IMR-90 (cell line): ENCODE data around the gene TSPAN14. TPM values are rescaled to one million over a fixed set of nuclear protein-coding genes. Genes with fewer than 3 reads are reported as not detected.

ENCODE experiments used
- ATAC-seq: fragments of 200-7000 bp; cut with Tn5 transposase; 2 replicates; pipeline ENCODE4 v1.9.1; 2020; ENCODE audit warnings: low read depth, mild to moderate bottlenecking, moderate library complexity
- BruUV-seq: library from RNA; stranded (reverse); fragments of 400-500 nt; replicated peaks from 2 replicates; lab custom pipeline; 2021; lab: Mats Ljungman, UMichigan
- CTCF ChIA-PET: fragments of 300-600 bp; formaldehyde crosslinking; extraction: SDS; loops from one replicate; lab custom pipeline; 2021; ENCODE audit warnings: antibody characterized with exemption; lab: Yijun Ruan, JAX
- POLR2A ChIA-PET: fragments of 300-600 bp; sonication (Branson Sonifier 250); formaldehyde crosslinking; loops from one replicate; lab custom pipeline; 2022; ENCODE audit warnings: antibody characterized with exemption; ENCODE audit not compliant: unreplicated experiment; lab: Charles Lee
- DNase-seq: peaks from one replicate; pipeline ENCODE4 v3.0.0; 2013
- H2AFZ ChIP-seq: replicated peaks from 2 replicates; pipeline ENCODE3; 2013; ENCODE audit warnings: low read length, mild to moderate bottlenecking; ENCODE audit not compliant: poor library complexity
- H2AK5ac ChIP-seq: 2 replicates; pipeline ENCODE4 v1.6.1; 2013; ENCODE audit warnings: low read depth, low read length, inconsistent platforms
- H2AK9ac ChIP-seq: replicated peaks from 2 replicates; pipeline ENCODE3; 2013; ENCODE audit warnings: mild to moderate bottlenecking, low read depth, low read length, moderate library complexity; ENCODE audit not compliant: poor library complexity
- H2BK120ac ChIP-seq: 2 replicates; pipeline ENCODE4 v1.6.1; 2013; ENCODE audit warnings: low read depth, low read length, inconsistent platforms
- H2BK15ac ChIP-seq: 3 replicates; pipeline ENCODE4 v1.6.1; 2013; ENCODE audit warnings: low read depth, low read length, inconsistent platforms
- H2BK20ac ChIP-seq: 2 replicates; pipeline ENCODE4 v1.6.1; 2013; ENCODE audit warnings: low read depth, mild to moderate bottlenecking, inconsistent platforms, low read length, moderate library complexity
- H2BK5ac ChIP-seq: 2 replicates; pipeline ENCODE4 v1.6.1; 2013; ENCODE audit warnings: mild to moderate bottlenecking, low read depth, low read length, inconsistent platforms; ENCODE audit not compliant: poor library complexity, severe bottlenecking
- H3K14ac ChIP-seq: replicated peaks from 2 replicates; pipeline ENCODE4 v1.6.1; 2013; ENCODE audit warnings: low read depth, low read length, inconsistent platforms
- H3K18ac ChIP-seq: 2 replicates; pipeline ENCODE4 v1.6.1; 2013; ENCODE audit warnings: low read depth, low read length, control low read depth
- H3K23ac ChIP-seq: 2 replicates; pipeline ENCODE4 v1.6.1; 2013; ENCODE audit warnings: low read depth, low read length, inconsistent platforms
- H3K27ac ChIP-seq: 2 replicates; pipeline ENCODE4 v1.5.1; 2013; ENCODE audit warnings: mild to moderate bottlenecking, control low read depth, low read length; ENCODE audit not compliant: insufficient read depth
- H3K27me3 ChIP-seq: 2 replicates; pipeline ENCODE4 v1.6.1; 2013; ENCODE audit warnings: low read length; ENCODE audit not compliant: control insufficient read depth, insufficient read depth
- H3K36me3 ChIP-seq: 2 replicates; pipeline ENCODE4 v1.6.1; 2013; ENCODE audit warnings: low read length, mixed read lengths; ENCODE audit not compliant: control insufficient read depth, insufficient read depth
- H3K4ac ChIP-seq: 2 replicates; pipeline ENCODE4 v1.6.1; 2013; ENCODE audit warnings: low read depth, low read length, inconsistent platforms
- H3K4me1 ChIP-seq: 2 replicates; pipeline ENCODE4 v1.6.1; 2013; ENCODE audit warnings: low read length, mixed read lengths; ENCODE audit not compliant: control insufficient read depth, insufficient read depth
- H3K4me2 ChIP-seq: 2 replicates; pipeline ENCODE4 v1.6.1; 2013; ENCODE audit warnings: low read depth, mild to moderate bottlenecking, control low read depth, low read length, moderate library complexity
- H3K4me3 ChIP-seq: 2 replicates; pipeline ENCODE4 v1.5.1; 2013; ENCODE audit warnings: low read depth, mild to moderate bottlenecking, control low read depth, low read length, moderate library complexity; ENCODE audit not compliant: insufficient read depth
- H3K56ac ChIP-seq: 2 replicates; pipeline ENCODE4 v1.6.1; 2013; ENCODE audit warnings: low read length, inconsistent platforms; ENCODE audit not compliant: insufficient read depth; ENCODE audit errors: extremely low read depth
- H3K79me1 ChIP-seq, 2 experiments: 2 replicates each; pipeline ENCODE4 v1.6.1; 2013; ENCODE audit warnings: low read length in 2 of 2, inconsistent platforms in 1 of 2, low read depth in 1 of 2
- H3K9ac ChIP-seq: 2 replicates; pipeline ENCODE4 v1.6.1; 2013; ENCODE audit warnings: low read depth, low read length, control low read depth
- H3K9me1 ChIP-seq: 2 replicates; pipeline ENCODE4 v1.6.1; 2013; ENCODE audit warnings: low read length, inconsistent platforms; ENCODE audit not compliant: insufficient read depth
- H3K9me3 ChIP-seq: 2 replicates; pipeline ENCODE4 v1.6.1; 2013; ENCODE audit warnings: low read length; ENCODE audit not compliant: control insufficient read depth, insufficient read depth
- H4K20me1 ChIP-seq: 2 replicates; pipeline ENCODE4 v1.6.1; 2013; ENCODE audit warnings: low read length, inconsistent platforms; ENCODE audit not compliant: insufficient read depth
- H4K5ac ChIP-seq: 2 replicates; pipeline ENCODE4 v1.6.1; 2013; ENCODE audit warnings: mild to moderate bottlenecking, low read depth, low read length, control low read depth
- H4K8ac ChIP-seq, 2 experiments: 2 replicates each; pipeline ENCODE4 v1.6.1; 2013; ENCODE audit warnings: low read depth in 2 of 2, low read length in 2 of 2, control low read depth in 1 of 2, inconsistent platforms in 1 of 2
- H4K91ac ChIP-seq: 2 replicates; pipeline ENCODE4 v1.6.1; 2013; ENCODE audit warnings: low read depth, low read length, inconsistent platforms; ENCODE audit not compliant: insufficient read depth
- CHD1 ChIP-seq: IDR thresholded peaks from 2 replicates; pipeline ENCODE4 v1.6.1; 2012; ENCODE audit warnings: low read depth, low read length, improper control_type of control experiment
- NFE2L2 ChIP-seq: fragments of 150-350 bp; IDR thresholded peaks from 2 replicates; pipeline ENCODE4 v1.6.1; 2016; ENCODE audit warnings: low read depth, mild to moderate bottlenecking, low read length
- RAD21 ChIP-seq: IDR thresholded peaks from 2 replicates; pipeline ENCODE4 v1.6.1; 2012; ENCODE audit warnings: low read length, improper control_type of control experiment
- RFX5 ChIP-seq: IDR thresholded peaks from 2 replicates; pipeline ENCODE4 v1.8.0; 2012; ENCODE audit warnings: low read depth, mild to moderate bottlenecking, low read length, moderate library complexity
- WGBS, 2 experiments: methylation state at CpG; one replicate each; pipeline versions ENCODE4 v1.1.5 to v1.1.7; 2013; ENCODE audit warnings: missing lambda C conversion rate in 2 of 2; ENCODE audit not compliant: insufficient read length in 1 of 2; ENCODE audit errors: extremely low coverage in 2 of 2; 5-methylcytosine and 5-hydroxymethylcytosine counted together
- dilution Hi-C: fragments of 300-500 bp; cut with HindIII; formaldehyde crosslinking; loops from one replicate; pipeline ENCODE4 v1.14.3; 2018; ENCODE audit warnings: low sequenced_read_pairs; ENCODE audit not compliant: unreplicated experiment
- in situ Hi-C: fragments of 300-500 bp; cut with MboI; formaldehyde crosslinking; loops from 3 replicates; pipeline ENCODE4 v1.14.3; 2019; ENCODE audit warnings: low sequenced_read_pairs, inconsistent platforms, mixed read lengths
- intact Hi-C: fragments of 100-400 bp; cut with micrococcal nuclease; formaldehyde crosslinking; loops from 2 replicates; pipeline ENCODE4 v1.10.0; 2022
- polyA plus RNA-seq, 3 experiments: library from polyadenylated mRNA; depleted of rRNA; stranded (reverse); fragments of >200 nt; gene quantifications; 2 replicates each; pipeline ENCODE4 v1.2.3, GENCODE V29; 2012; ENCODE audit warnings: low replicate concordance in 1 of 3
- total RNA-seq: library from RNA; depleted of rRNA; stranded (reverse); fragments of >200 nt; gene quantifications from 2 replicates; pipeline ENCODE4 v1.2.3, GENCODE V29; 2012
- TF ChIP-seq, protein P1 (sequence below): conservative IDR thresholded peaks from 2 replicates; pipeline ENCODE4 v1.5.1; 2012; ENCODE audit warnings: mild to moderate bottlenecking, low read depth, low read length, improper control_type of control experiment
- TF ChIP-seq, protein P2 (sequence below): fragments of 150-350 bp; IDR thresholded peaks from 2 replicates; pipeline ENCODE4 v1.6.1; 2016; ENCODE audit warnings: low read depth, mild to moderate bottlenecking, low read length, moderate library complexity, borderline replicate concordance
- TF ChIP-seq, protein P3 (sequence below): fragments of 150-350 bp; IDR thresholded peaks from 2 replicates; pipeline ENCODE4 v1.6.1; 2017; ENCODE audit warnings: mild to moderate bottlenecking, antibody characterized with exemption, low read length, low read depth

TSPAN14 gene
- total and polyA plus RNA-seq, 2 of the 4 experiments (the other 2 are of a cell fraction) = 18.5 to 43.0 TPM

- TF ChIP-seq, protein P1, sequence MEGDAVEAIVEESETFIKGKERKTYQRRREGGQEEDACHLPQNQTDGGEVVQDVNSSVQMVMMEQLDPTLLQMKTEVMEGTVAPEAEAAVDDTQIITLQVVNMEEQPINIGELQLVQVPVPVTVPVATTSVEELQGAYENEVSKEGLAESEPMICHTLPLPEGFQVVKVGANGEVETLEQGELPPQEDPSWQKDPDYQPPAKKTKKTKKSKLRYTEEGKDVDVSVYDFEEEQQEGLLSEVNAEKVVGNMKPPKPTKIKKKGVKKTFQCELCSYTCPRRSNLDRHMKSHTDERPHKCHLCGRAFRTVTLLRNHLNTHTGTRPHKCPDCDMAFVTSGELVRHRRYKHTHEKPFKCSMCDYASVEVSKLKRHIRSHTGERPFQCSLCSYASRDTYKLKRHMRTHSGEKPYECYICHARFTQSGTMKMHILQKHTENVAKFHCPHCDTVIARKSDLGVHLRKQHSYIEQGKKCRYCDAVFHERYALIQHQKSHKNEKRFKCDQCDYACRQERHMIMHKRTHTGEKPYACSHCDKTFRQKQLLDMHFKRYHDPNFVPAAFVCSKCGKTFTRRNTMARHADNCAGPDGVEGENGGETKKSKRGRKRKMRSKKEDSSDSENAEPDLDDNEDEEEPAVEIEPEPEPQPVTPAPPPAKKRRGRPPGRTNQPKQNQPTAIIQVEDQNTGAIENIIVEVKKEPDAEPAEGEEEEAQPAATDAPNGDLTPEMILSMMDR = no peak
These were observed 37.4 kb downstream of the TSPAN14 start (continued) for GRCh38 chr10:80491251-80492102.

GRCh38 chr10:80492848-80493521, 38.9 kb downstream of the TSPAN14 start:
- Histone ChIP-seq H3K23ac (no peak overlapping the region), H3K36me3 (peaks cover 23% of the 10 kb centered on the region), H2BK120ac (no peak overlapping the region), H3K27ac (no peak overlapping the region), H3K14ac (no peak overlapping the region), H3K4me2 (no peak overlapping the region), H2AK5ac (no peak overlapping the region), H3K9me3 (no peaks in the 10 kb centered on the region), H3K4me3 (no peak overlapping the region), H4K8ac (no peak overlapping the region), H2BK5ac (no peak overlapping the region), H2BK20ac (no peak overlapping the region), H3K9me1 (peaks cover 28% of the 10 kb centered on the region), H3K9ac (no peak overlapping the region), H2AFZ (no peak overlapping the region), H2BK15ac (no peak overlapping the region), H4K20me1 (peaks cover 19% of the 10 kb centered on the region; the same call in 1 of the 2 replicates), H4K5ac (no peak overlapping the region), H4K91ac (no peak overlapping the region), H2AK9ac (no peak overlapping the region), H3K4ac (no peak overlapping the region), H3K56ac (no peak overlapping the region), H3K4me1 (peaks cover 8% of the 10 kb centered on the region), H3K79me1 (peaks cover 27 to 75% of the 10 kb centered on the region in 2 experiments), H3K18ac (no peak overlapping the region), H3K27me3 (no peaks in the 10 kb centered on the region)
- dilution Hi-C loops (no loop called here), intact Hi-C loops (no loop called here), in situ Hi-C loops (no loop called here)
- no CpG with 5 or more reads among the region's 6 CpGs for WGBS, 2 experiments
- ChIA-PET POLR2A (no interaction called here), CTCF (interaction anchor here (1.0 kb wide), 1 partner anchor 20 kb away, joined by 3 read pairs; no protein-coding TSS in a partner anchor)
- DNase-seq (peak; percentile 37), ATAC-seq (no peak)
- no TSS peak for BruUV-seq
- TF ChIP-seq, protein P2, sequence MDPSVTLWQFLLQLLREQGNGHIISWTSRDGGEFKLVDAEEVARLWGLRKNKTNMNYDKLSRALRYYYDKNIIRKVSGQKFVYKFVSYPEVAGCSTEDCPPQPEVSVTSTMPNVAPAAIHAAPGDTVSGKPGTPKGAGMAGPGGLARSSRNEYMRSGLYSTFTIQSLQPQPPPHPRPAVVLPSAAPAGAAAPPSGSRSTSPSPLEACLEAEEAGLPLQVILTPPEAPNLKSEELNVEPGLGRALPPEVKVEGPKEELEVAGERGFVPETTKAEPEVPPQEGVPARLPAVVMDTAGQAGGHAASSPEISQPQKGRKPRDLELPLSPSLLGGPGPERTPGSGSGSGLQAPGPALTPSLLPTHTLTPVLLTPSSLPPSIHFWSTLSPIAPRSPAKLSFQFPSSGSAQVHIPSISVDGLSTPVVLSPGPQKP = no peak
- TF ChIP-seq RFX5 (no peak), CHD1 (no peak), NFE2L2 (no peak), RAD21 (no peak)
- TF ChIP-seq, protein P1 = no peak
- TF ChIP-seq, protein P3, sequence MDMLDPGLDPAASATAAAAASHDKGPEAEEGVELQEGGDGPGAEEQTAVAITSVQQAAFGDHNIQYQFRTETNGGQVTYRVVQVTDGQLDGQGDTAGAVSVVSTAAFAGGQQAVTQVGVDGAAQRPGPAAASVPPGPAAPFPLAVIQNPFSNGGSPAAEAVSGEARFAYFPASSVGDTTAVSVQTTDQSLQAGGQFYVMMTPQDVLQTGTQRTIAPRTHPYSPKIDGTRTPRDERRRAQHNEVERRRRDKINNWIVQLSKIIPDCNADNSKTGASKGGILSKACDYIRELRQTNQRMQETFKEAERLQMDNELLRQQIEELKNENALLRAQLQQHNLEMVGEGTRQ = no peak
